Epithelial cell of prostate (primary cell): ENCODE measurements around the gene PLB1.

Source experiments
- DNase-seq: peaks from one replicate; pipeline ENCODE4 v3.0.0-alpha.2; 2011; ENCODE audit warnings: low read depth, low spot score
- H3K27ac ChIP-seq: fragments of 450-650 bp; 2 replicates; pipeline ENCODE4 v1.5.1; 2017; ENCODE audit warnings: mild to moderate bottlenecking

Gene PLB1

GRCh38 chr2:28621172-28622100 lies 125.6 kb downstream of the PLB1 start:
- H3K27ac ChIP-seq: peak overlapping the region; percentile 80
- peak; percentile 82 for DNase-seq

- H3K27ac ChIP-seq: peak overlapping the region; percentile 80
- DNase-seq: no peak
Observed at GRCh38 chr2:28622101-28622499, 126.2 kb downstream of the PLB1 start.

- no peak overlapping the region for H3K27ac ChIP-seq
- no peak for DNase-seq
Observed at GRCh38 chr2:28623582-28624405, 127.9 kb downstream of the PLB1 start.

GRCh38 chr2:28624436-28624792 lies 128.6 kb downstream of the PLB1 start:
- DNase-seq: no peak
- H3K27ac ChIP-seq: no peak overlapping the region

GRCh38 chr2:28624793-28625701 lies 129.2 kb downstream of the PLB1 start:
- peak overlapping the region; percentile 4 for H3K27ac ChIP-seq
- no peak for DNase-seq

- no peak overlapping the region for H3K27ac ChIP-seq
- DNase-seq: no peak
Observed at GRCh38 chr2:28626376-28626775, 130.5 kb downstream of the PLB1 start.

GRCh38 chr2:28626891-28627421 lies 131.1 kb downstream of the PLB1 start:
- DNase-seq: no peak
- H3K27ac ChIP-seq: no peak overlapping the region

GRCh38 chr2:28627722-28628480 lies 132.0 kb downstream of the PLB1 start:
- no peak for DNase-seq
- no peak overlapping the region for H3K27ac ChIP-seq

- no peak for DNase-seq
Observed at GRCh38 chr2:28628506-28628905, 132.6 kb downstream of the PLB1 start.

GRCh38 chr2:28628987-28629386 lies 133.1 kb downstream of the PLB1 start:
- no peak for DNase-seq
- no peak overlapping the region for H3K27ac ChIP-seq

More at GRCh38 chr2:28628506-28628905, 132.6 kb downstream of the PLB1 start:
- H3K27ac ChIP-seq: no peak overlapping the region

GRCh38 chr2:28629910-28630309 lies 134.1 kb downstream of the PLB1 start:
- DNase-seq: no peak
- H3K27ac ChIP-seq: no peak overlapping the region

GRCh38 chr2:28630341-28630740 lies 134.5 kb downstream of the PLB1 start:
- DNase-seq: no peak
- no peak overlapping the region for H3K27ac ChIP-seq

- no peak overlapping the region for H3K27ac ChIP-seq
- DNase-seq: no peak
Observed at GRCh38 chr2:28631514-28632206, 135.8 kb downstream of the PLB1 start.

GRCh38 chr2:28632791-28633190 lies 136.9 kb downstream of the PLB1 start:
- H3K27ac ChIP-seq: peak overlapping the region; percentile 89
- DNase-seq: no peak

GRCh38 chr2:28633204-28633603 lies 137.3 kb downstream of the PLB1 start:
- peak overlapping the region; percentile 89 for H3K27ac ChIP-seq
- no peak for DNase-seq

GRCh38 chr2:28633746-28634145 lies 137.9 kb downstream of the PLB1 start:
- peak; percentile 99 for DNase-seq
- H3K27ac ChIP-seq: peak overlapping the region; percentile 89

GRCh38 chr2:28635191-28635611 lies 139.3 kb downstream of the PLB1 start:
- H3K27ac ChIP-seq: peak overlapping the region; percentile 89
- no peak for DNase-seq

- no peak overlapping the region for H3K27ac ChIP-seq
- no peak for DNase-seq
Observed at GRCh38 chr2:28636491-28636890, 140.6 kb downstream of the PLB1 start.
